ENCODE results near the gene SYT9. TPM values are rescaled to one million over a fixed set of nuclear protein-coding genes. Genes with fewer than 3 reads are reported as not detected.

The SYT9 gene
- total and polyA plus RNA-seq, 2 donors: 1.3 to 2.6 TPM

DNA sequence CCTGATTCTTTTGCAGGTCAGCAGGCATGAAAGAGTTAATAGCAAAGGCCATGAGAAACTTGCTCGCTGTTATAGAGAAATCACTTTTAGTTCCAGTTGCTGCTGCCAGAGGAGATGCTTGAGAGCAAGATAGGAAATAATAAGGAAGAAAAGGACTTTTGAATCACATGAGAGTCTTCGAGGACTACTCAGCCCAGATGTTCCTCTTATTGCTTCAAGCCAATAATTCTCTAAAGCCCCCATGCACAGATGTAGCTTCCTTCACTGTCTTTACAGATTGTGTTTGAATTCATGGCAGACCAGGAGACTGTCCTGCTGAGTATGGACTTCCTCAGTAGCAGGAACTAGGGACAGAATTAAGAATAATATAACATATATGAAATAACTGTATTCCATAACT, 183.5 kb downstream of the SYT9 start:
- no peak for DNase-seq (ENCODE audit: extremely low spot score)
- H3K36me3 ChIP-seq (ENCODE audit: insufficient read depth): no peaks in the 10 kb centered on the region
- H3K4me3 ChIP-seq (ENCODE audit: low read depth, low read length): no peak overlapping the region
- no peak overlapping the region for H3K27ac ChIP-seq (ENCODE audit: low read depth)
- 22% methylated on average over 2 of the region's 2 CpGs for WGBS
- no peaks in the 10 kb centered on the region for H3K4me1 ChIP-seq (ENCODE audit: insufficient read depth)

DNA sequence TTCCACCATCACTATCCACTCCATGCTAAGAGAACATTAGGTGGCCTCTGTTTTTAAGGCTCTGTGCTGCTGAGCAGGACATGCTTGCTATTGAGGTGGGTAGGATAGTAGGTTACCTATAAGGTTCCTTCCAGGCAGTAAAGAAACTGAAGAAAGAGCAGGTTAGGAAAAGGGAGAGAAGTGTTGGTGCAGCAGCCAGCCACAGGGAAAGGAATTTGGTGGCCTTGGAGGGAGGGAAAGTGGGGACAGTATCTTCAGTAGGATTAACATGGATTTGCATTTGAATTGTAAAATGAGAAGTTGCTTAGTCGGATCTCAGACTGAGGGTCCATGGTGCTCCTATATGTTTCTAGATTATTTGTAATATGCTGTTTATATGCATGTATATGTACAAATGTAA, 184.4 kb downstream of the SYT9 start:
- Histone ChIP-seq H3K4me1 (ENCODE audit: insufficient read depth) (no peaks in the 10 kb centered on the region), H3K4me3 (ENCODE audit: low read depth, low read length) (no peak overlapping the region), H3K36me3 (ENCODE audit: insufficient read depth) (no peaks in the 10 kb centered on the region), H3K27ac (ENCODE audit: low read depth) (no peak overlapping the region)
- no peak for DNase-seq (ENCODE audit: extremely low spot score)
- WGBS: 76% methylated on average over 1 of the region's 1 CpG

DNA sequence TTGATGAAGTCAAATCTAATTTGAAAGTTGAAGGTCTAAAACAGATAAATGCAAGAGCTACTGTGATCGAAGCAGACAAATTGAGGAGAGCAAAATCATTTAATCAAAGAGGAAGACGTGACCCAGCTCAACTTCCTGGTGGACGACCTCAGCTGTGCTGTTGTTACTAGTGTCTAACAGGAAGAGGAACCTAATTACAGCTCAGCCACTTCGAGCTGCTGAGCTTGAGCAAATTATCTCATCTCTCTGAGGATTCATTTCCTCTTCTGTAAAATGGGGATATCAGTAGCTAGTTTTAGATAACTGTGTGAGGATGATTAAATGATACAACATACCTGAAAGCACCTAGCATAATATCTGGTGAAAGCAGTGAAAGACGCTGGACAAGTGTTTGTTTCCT, 185.0 kb downstream of the SYT9 start:
- no peak overlapping the region for H3K4me3 ChIP-seq (ENCODE audit: low read depth, low read length)
- H3K27ac ChIP-seq (ENCODE audit: low read depth): no peak overlapping the region
- H3K36me3 ChIP-seq (ENCODE audit: insufficient read depth): no peaks in the 10 kb centered on the region
- DNase-seq (ENCODE audit: extremely low spot score): no peak
- WGBS: 54% methylated on average over 5 of the region's 5 CpGs
- H3K4me1 ChIP-seq (ENCODE audit: insufficient read depth): no peaks in the 10 kb centered on the region

DNA sequence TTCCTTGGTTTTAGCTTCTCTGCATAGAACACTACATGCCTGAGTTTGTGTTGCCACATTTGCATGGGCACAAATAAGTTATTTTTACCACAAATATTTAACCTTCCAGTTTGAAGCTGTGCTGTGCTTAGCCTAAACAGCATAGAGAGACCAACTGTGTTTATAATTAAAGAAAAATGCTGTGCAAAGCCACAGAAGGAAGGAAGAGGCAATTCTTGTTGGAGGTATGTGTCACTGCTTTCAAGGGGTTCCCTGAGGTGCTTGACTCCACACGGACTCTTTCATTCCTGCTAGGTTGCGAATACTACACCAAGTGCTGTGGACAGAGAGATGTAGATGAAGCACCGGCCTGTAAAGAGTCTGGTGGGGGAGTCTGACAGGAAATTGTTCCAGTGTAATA, 186.0 kb downstream of the SYT9 start:
- 81% methylated on average over 3 of the region's 3 CpGs for WGBS
- H3K4me3 ChIP-seq (ENCODE audit: low read depth, low read length): no peak overlapping the region
- no peaks in the 10 kb centered on the region for H3K4me1 ChIP-seq (ENCODE audit: insufficient read depth)
- H3K36me3 ChIP-seq (ENCODE audit: insufficient read depth): no peaks in the 10 kb centered on the region
- no peak for DNase-seq (ENCODE audit: extremely low spot score)
- no peak overlapping the region for H3K27ac ChIP-seq (ENCODE audit: low read depth)

DNA sequence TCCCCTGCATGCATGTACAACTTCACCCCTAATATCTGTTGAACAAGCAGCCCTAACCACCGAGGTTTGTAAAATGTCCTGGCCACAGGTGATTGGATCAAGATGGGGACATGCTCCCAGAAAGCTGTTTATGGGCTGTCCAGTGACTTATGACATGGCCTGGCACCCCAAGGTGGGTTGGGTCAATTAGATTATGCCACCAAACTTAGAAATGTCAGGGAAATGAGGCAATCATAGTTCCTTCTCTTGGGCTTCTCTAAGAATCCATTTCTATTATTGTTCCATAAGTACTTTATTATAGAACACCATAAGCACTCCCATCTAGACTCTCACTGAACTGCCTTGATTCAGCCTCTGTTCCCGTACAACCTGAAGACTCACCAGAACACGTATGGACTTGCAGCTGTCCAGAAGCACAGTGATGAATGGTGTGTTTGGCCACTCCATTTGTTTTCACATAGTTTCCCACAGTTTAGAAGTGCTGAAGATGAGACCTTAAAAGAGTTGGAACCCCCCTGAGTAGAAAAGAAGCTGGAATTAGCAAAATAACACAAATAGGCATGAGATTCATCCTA, 188.1 kb downstream of the SYT9 start:
- H3K4me1 ChIP-seq (ENCODE audit: insufficient read depth): no peaks in the 10 kb centered on the region
- no peak for DNase-seq (ENCODE audit: extremely low spot score)
- H3K36me3 ChIP-seq (ENCODE audit: insufficient read depth): no peaks in the 10 kb centered on the region
- WGBS: 80% methylated on average over 3 of the region's 3 CpGs
- no peak overlapping the region for H3K4me3 ChIP-seq (ENCODE audit: low read depth, low read length)
- no peak overlapping the region for H3K27ac ChIP-seq (ENCODE audit: low read depth)

DNA sequence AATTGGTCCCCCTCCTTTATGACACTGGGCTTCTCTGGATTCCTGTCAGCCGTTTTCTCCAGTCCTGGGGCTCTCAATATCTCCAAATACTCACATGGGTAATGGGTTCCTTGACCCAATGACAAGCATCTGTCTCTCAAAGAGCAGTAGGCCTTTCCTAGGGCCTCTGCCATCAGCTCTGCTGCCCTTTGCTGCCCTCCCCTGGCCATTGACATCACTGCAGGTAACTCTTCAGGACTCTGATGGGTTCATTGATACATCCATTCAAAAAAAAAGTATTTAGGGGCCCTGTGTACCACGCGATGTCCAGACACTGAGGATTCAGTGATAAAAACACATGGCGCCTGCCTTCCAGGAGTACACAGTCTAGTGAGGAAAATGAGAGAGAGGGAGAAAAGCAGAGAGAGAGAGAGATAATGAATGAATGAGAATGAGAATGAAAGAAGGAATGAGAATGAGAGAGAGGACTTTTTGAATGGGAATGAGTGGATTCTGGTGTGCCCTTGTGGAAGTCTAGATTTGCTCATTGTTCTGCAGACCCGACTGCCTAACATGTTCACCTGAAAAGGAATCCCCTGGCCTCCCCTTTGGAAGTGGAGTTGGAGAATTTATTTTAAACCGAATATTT, 191.0 kb downstream of the SYT9 start:
- Histone ChIP-seq H3K4me1 (ENCODE audit: insufficient read depth) (no peaks in the 10 kb centered on the region), H3K4me3 (ENCODE audit: low read depth, low read length) (no peak overlapping the region), H3K36me3 (ENCODE audit: insufficient read depth) (no peaks in the 10 kb centered on the region), H3K27ac (ENCODE audit: low read depth) (no peak overlapping the region)
- WGBS: 28% methylated on average over 6 of the region's 6 CpGs
- no peak for DNase-seq (ENCODE audit: extremely low spot score)

DNA sequence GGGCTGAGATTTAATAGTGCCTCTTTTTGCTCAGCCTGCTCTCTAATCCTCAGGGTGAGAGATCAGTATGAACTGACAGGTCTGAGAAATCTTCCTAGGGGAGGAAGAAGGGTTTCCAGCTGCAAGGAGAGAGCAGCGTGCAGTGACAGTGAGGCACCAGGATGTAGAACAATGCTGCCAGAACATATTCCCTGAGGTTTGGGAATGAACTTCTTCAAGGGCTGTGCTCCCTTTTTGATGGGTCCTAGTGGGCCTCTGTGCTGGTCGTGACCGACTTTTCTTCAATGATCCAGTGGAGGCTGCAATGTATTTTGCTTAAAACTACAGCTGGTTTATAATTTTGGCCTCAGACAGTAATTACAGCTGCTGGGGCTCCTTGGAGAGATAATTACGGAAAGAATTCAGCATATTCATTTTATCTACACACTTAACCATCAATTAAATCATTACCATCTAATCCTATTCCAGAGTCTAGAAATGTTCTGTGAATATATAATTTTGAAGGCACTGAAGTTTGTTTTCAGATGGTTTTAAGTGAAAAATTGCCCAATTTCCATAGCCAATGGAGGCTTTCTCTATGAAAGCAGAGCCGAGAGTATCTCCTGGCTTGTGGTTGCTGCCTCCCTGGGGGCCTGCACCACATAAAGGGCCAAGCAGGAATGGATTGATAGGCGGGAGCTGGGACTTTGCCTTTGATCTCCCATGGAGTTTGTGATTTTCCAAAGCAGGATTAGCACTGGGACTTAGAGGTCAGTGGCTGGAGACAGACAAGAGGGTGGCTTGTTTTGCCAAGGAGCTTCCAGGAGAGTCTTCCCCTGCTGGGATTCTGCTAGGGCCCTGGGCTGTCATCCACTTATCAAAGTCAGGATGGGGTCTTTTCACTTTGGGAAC, 192.6 kb downstream of the SYT9 start:
- no peak for DNase-seq (ENCODE audit: extremely low spot score)
- no peaks in the 10 kb centered on the region for H3K4me1 ChIP-seq (ENCODE audit: insufficient read depth)
- H3K4me3 ChIP-seq (ENCODE audit: low read depth, low read length): no peak overlapping the region
- WGBS: 63% methylated on average over 6 of the region's 6 CpGs
- no peak overlapping the region for H3K27ac ChIP-seq (ENCODE audit: low read depth)
- H3K36me3 ChIP-seq (ENCODE audit: insufficient read depth): no peaks in the 10 kb centered on the region

DNA sequence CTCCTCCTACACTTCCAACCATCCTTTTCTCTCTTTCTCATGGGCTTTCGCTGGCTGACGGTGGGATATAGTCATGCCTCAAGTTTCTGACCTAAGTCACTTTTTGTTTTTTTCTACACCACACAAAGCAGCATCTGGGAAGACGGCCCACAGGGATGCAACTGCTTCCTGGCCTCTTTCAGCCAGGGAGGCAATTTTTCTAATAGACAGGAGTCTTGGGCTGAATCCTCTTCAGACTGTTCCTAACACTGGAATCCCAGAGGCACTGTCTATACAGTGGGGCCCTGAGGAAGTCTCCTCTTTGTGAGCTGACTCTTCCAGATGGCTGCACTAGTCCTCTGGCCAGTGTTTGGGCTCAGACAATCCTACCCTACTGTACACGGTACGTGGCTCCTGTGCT, 193.9 kb downstream of the SYT9 start:
- no peaks in the 10 kb centered on the region for H3K36me3 ChIP-seq (ENCODE audit: insufficient read depth)
- DNase-seq (ENCODE audit: extremely low spot score): no peak
- H3K4me1 ChIP-seq (ENCODE audit: insufficient read depth): no peaks in the 10 kb centered on the region
- no peak overlapping the region for H3K4me3 ChIP-seq (ENCODE audit: low read depth, low read length)
- H3K27ac ChIP-seq (ENCODE audit: low read depth): no peak overlapping the region
- 88% methylated on average over 5 of the region's 5 CpGs for whole genome bisulfite sequencing

DNA sequence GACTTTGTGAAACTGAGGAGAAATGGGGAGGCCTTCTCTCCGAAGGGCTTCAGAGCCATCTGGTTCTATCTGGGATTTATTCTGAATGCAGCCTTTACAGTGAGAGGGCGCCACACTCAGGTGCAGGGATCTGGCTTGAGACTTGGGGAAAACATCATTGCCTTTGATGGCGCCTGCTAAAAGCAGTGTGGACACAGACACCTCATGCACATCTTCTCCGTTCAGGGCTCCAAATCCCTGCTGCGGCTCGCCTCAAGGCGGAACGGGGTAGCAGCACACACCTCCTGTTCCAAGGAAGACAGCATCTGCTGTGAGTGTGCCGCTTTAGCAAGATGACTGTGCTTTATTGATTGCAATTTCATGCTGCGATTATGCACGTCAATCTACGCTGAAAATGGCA, 196.5 kb downstream of the SYT9 start:
- no peak overlapping the region for H3K4me3 ChIP-seq (ENCODE audit: low read depth, low read length)
- no peak for DNase-seq (ENCODE audit: extremely low spot score)
- 94% methylated on average over 12 of the region's 12 CpGs for WGBS

DNA sequence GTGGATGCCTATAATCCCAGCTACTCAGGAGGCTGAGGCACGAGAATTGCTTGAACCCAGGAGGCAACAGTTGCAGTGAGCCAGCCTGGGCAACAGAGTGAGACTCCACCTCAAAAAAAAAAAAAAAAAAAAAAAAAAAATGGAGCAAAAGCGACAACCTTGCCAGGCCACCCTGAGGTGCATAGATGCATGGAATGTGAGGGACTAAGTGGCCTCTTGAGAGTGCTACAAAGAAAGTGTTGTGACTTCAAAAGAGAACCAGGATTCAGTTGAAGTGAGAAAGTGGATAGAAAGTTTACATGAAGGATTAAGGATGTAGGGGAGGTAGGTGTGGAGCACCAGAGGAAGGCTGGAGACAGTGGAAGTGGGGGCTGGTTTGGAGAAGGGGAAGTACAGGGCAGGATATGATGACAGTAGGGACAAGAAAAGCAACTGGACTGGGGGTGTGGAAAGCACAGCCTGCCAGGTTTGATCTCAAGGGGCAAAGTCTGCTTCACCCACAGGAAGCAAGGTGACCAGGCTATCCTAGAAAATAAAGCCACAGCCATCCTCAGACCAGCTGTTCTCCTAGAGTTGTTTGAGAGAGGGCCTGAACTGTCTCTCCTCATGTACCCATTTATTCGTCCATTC, 197.6 kb downstream of the SYT9 start:
- 90% methylated on average over 3 of the region's 3 CpGs for WGBS
- H3K4me1 ChIP-seq (ENCODE audit: insufficient read depth): no peaks in the 10 kb centered on the region
- H3K27ac ChIP-seq (ENCODE audit: low read depth): no peak overlapping the region
- H3K36me3 ChIP-seq (ENCODE audit: insufficient read depth): no peaks in the 10 kb centered on the region
- H3K4me3 ChIP-seq (ENCODE audit: low read depth, low read length): no peak overlapping the region
- DNase-seq (ENCODE audit: extremely low spot score): no peak

More for the DNA sequence above, 196.5 kb downstream of the SYT9 start:
- no peaks in the 10 kb centered on the region for H3K36me3 ChIP-seq (ENCODE audit: insufficient read depth)
- H3K4me1 ChIP-seq (ENCODE audit: insufficient read depth): no peaks in the 10 kb centered on the region
- H3K27ac ChIP-seq (ENCODE audit: low read depth): no peak overlapping the region

DNA sequence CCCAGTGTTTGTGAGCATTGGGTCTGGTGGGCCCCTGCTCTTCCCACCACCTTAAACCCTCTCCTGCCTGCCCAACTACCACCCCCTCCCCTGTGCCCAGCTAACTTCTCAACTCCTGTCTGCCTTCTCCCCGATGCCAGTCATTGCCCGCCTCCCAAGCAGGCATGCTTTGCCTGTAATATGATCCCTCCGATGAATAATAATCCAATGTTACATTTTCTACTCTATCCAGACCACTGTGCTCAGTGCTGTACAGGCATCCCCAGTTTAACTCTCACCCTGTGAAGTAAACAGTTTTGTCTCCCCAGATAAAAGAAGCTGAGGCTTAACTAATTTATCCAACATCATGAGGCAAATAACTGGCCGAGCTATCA, 198.1 kb downstream of the SYT9 start:
- H3K4me3 ChIP-seq (ENCODE audit: low read depth, low read length): no peak overlapping the region
- H3K27ac ChIP-seq (ENCODE audit: low read depth): no peak overlapping the region
- DNase-seq (ENCODE audit: extremely low spot score): no peak
- no peaks in the 10 kb centered on the region for H3K36me3 ChIP-seq (ENCODE audit: insufficient read depth)
- WGBS: 44% methylated on average over 4 of the region's 4 CpGs
- H3K4me1 ChIP-seq (ENCODE audit: insufficient read depth): no peaks in the 10 kb centered on the region

DNA sequence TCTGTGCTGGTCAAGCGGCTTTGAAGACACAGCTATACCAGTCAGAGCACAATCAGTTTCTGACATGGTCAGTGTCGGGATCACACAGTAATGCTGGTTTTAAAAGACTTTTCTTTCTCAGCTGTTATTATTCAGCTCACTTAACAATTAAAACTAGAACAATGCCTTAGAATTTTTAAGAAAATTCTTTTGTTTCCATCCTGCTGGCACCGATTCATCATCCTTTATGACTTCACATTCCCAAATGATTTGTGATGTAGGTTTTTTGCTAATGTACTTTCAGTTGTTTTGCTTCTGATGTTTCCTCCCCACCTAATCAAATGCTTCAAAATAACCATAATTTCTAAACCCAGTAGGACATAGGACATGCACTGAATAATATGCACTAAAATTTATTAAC, 199.1 kb downstream of the SYT9 start:
- Histone ChIP-seq H3K36me3 (ENCODE audit: insufficient read depth) (no peaks in the 10 kb centered on the region), H3K27ac (ENCODE audit: low read depth) (no peak overlapping the region), H3K4me3 (ENCODE audit: low read depth, low read length) (no peak overlapping the region), H3K4me1 (ENCODE audit: insufficient read depth) (no peaks in the 10 kb centered on the region)
- 79% methylated on average over 3 of the region's 3 CpGs for WGBS
- no peak for DNase-seq (ENCODE audit: extremely low spot score)

DNA sequence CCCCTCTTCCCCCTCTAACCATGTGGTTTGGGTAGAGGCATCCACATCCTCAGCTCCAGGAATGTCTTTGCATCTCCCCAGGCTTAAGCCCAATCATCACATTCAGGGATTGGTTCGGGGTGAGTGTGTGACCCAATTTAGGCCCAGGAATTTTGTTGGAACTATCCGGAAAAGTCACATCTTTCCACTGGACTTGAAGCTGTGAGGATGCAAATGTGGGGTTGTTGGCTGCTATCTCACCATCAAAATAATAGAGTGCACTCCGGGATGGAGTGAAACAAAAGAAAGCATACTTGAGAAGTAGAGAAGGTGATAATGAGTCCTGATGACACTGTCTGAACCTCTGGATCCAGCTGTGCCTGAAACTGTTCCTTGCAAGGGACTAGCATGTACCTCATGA, 199.8 kb downstream of the SYT9 start:
- no peak for DNase-seq (ENCODE audit: extremely low spot score)
- 79% methylated on average over 3 of the region's 3 CpGs for WGBS
- Histone ChIP-seq H3K4me3 (ENCODE audit: low read depth, low read length) (no peak overlapping the region), H3K4me1 (ENCODE audit: insufficient read depth) (no peaks in the 10 kb centered on the region), H3K27ac (ENCODE audit: low read depth) (no peak overlapping the region), H3K36me3 (ENCODE audit: insufficient read depth) (no peaks in the 10 kb centered on the region)
